GM21360 (cell line): ENCODE data around the gene SMPDL3A.

ENCODE experiments used
- ATAC-seq: cut with Tn5 transposase; IDR thresholded peaks from one replicate; pipeline ENCODE4 v1.9.1; 2021; ENCODE audit warnings: mild to moderate bottlenecking, moderate library complexity; ENCODE audit not compliant: unreplicated experiment

Gene SMPDL3A

GRCh38 chr6:122845916-122846612 lies 57.0 kb downstream of the SMPDL3A start:
- ATAC-seq, result no peak

DNA sequence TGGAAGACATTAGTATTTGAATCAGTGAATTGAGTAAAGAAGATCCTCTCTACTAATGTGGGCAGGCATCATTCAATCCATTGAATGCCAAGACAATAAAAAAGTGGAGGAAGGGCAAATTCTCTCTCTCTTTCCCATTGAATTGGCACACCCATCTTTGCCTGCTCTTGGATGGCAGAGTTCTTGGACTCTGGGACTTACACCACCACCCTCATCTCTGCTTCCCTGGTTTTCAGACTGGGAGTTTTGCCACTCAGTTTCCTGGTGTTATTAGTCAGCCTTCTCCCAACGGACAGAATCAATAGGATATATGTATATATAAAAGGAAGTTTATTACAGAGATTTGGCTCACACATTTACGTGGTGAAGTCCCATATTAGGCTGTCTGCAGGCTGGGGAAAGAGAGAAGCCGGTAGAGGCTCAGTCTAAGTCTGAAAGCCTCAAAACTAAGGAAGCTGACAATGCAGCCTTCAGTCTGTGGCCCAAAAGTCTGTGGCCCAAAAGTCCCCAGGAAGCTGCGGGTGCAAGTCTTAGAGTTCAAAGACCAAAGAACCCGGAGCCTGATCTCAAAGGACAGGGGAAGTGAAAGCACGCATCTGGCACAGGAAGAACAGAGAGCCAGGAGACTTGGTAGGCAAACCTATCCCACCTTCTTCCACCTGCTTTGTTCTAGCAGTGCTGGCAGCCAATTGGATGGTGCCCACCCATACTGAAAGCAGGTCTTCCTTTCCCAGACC lies 64.4 kb downstream of the SMPDL3A start:
- peak; percentile 97 for ATAC-seq
